SIG-M5 treated with dmso at 0.1 percent for 504 hours (cell line): Measurements from ENCODE around the gene COQ10A.

Experiments used
- DNase-seq: peaks from one replicate; lab custom pipeline; 2025; ENCODE audit not compliant: unreplicated experiment; lab: John Stamatoyannopoulos, UW

The COQ10A gene

GRCh38 chr12:56266693-56267442, at the start of gene COQ10A:
Gene COQ10A, plus strand, starts transcription at chr12:56266942. Its CDS starts 177 bp downstream, at chr12:56267119.
- peak; percentile 93 for DNase-seq

- no peak for DNase-seq
These were observed 46.9 kb upstream of the COQ10A start for GRCh38 chr12:56219840-56220239.

GRCh38 chr12:56220611-56221231, 46.0 kb upstream of the COQ10A start:
- DNase-seq, result peak; percentile 95

- peak; percentile 52 for DNase-seq
These were observed 45.4 kb upstream of the COQ10A start for GRCh38 chr12:56221232-56221756.

GRCh38 chr12:56221757-56222530, 44.8 kb upstream of the COQ10A start, which contains the start of gene RNF41:
Gene RNF41, minus strand, starts transcription at chr12:56221922. Its CDS starts 7,875 bp downstream, at chr12:56214047.
- DNase-seq, result peak; percentile 98

GRCh38 chr12:56222531-56222895, 44.2 kb upstream of the COQ10A start:
- DNase-seq, result peak; percentile 56

- no peak for DNase-seq
These were observed 43.1 kb upstream of the COQ10A start for GRCh38 chr12:56223571-56224101.

GRCh38 chr12:56224102-56224701, 42.5 kb upstream of the COQ10A start, which contains the start of gene NABP2:
Gene NABP2, plus strand, starts transcription at chr12:56224342. Its CDS starts 515 bp downstream, at chr12:56224857.
- peak; percentile 99 for DNase-seq

GRCh38 chr12:56224954-56225353, 41.8 kb upstream of the COQ10A start:
- no peak for DNase-seq

GRCh38 chr12:56229082-56229481, 37.7 kb upstream of the COQ10A start:
- DNase-seq, result no peak

- no peak for DNase-seq
These were observed 36.8 kb upstream of the COQ10A start, which contains the start of gene SLC39A5 for GRCh38 chr12:56229916-56230431. Gene SLC39A5, plus strand, starts transcription at chr12:56230051. Its CDS starts 1,224 bp downstream, at chr12:56231275.

GRCh38 chr12:56230432-56231183, 36.1 kb upstream of the COQ10A start:
- DNase-seq, result no peak

- DNase-seq, result no peak
These were observed 35.6 kb upstream of the COQ10A start for GRCh38 chr12:56231184-56231582.

- no peak for DNase-seq
These were observed 31.9 kb upstream of the COQ10A start for GRCh38 chr12:56234746-56235436.

GRCh38 chr12:56236091-56236490, 30.7 kb upstream of the COQ10A start:
- no peak for DNase-seq

GRCh38 chr12:56236985-56237384, 29.8 kb upstream of the COQ10A start:
- DNase-seq, result no peak

- DNase-seq, result no peak
These were observed 29.2 kb upstream of the COQ10A start for GRCh38 chr12:56237552-56237951.

GRCh38 chr12:56241424-56242303, 25.1 kb upstream of the COQ10A start:
- DNase-seq, result no peak
